IMR-90 (cell line): ENCODE measurements around the gene RAB3GAP2. TPM values are rescaled to one million over a fixed set of nuclear protein-coding genes. Genes with fewer than 3 reads are reported as not detected.

ENCODE experiments used
- ATAC-seq: fragments of 200-7000 bp; cut with Tn5 transposase; 2 replicates; pipeline ENCODE4 v1.9.1; 2020; ENCODE audit warnings: low read depth, mild to moderate bottlenecking, moderate library complexity
- BruUV-seq: library from RNA; stranded (reverse); fragments of 400-500 nt; replicated peaks from 2 replicates; lab custom pipeline; 2021; lab: Mats Ljungman, UMichigan
- CTCF ChIA-PET: fragments of 300-600 bp; formaldehyde crosslinking; extraction: SDS; loops from one replicate; lab custom pipeline; 2021; ENCODE audit warnings: antibody characterized with exemption; lab: Yijun Ruan, JAX
- POLR2A ChIA-PET: fragments of 300-600 bp; sonication (Branson Sonifier 250); formaldehyde crosslinking; loops from one replicate; lab custom pipeline; 2022; ENCODE audit warnings: antibody characterized with exemption; ENCODE audit not compliant: unreplicated experiment; lab: Charles Lee
- DNase-seq: peaks from one replicate; pipeline ENCODE4 v3.0.0; 2013
- H2AFZ ChIP-seq: replicated peaks from 2 replicates; pipeline ENCODE3; 2013; ENCODE audit warnings: low read length, mild to moderate bottlenecking; ENCODE audit not compliant: poor library complexity
- H2AK5ac ChIP-seq: 2 replicates; pipeline ENCODE4 v1.6.1; 2013; ENCODE audit warnings: low read depth, low read length, inconsistent platforms
- H2AK9ac ChIP-seq: replicated peaks from 2 replicates; pipeline ENCODE3; 2013; ENCODE audit warnings: mild to moderate bottlenecking, low read depth, low read length, moderate library complexity; ENCODE audit not compliant: poor library complexity
- H2BK120ac ChIP-seq: 2 replicates; pipeline ENCODE4 v1.6.1; 2013; ENCODE audit warnings: low read depth, low read length, inconsistent platforms
- H2BK15ac ChIP-seq: 3 replicates; pipeline ENCODE4 v1.6.1; 2013; ENCODE audit warnings: low read depth, low read length, inconsistent platforms
- H2BK20ac ChIP-seq: 2 replicates; pipeline ENCODE4 v1.6.1; 2013; ENCODE audit warnings: low read depth, mild to moderate bottlenecking, inconsistent platforms, low read length, moderate library complexity
- H2BK5ac ChIP-seq: 2 replicates; pipeline ENCODE4 v1.6.1; 2013; ENCODE audit warnings: mild to moderate bottlenecking, low read depth, low read length, inconsistent platforms; ENCODE audit not compliant: poor library complexity, severe bottlenecking
- H3K14ac ChIP-seq: replicated peaks from 2 replicates; pipeline ENCODE4 v1.6.1; 2013; ENCODE audit warnings: low read depth, low read length, inconsistent platforms
- H3K18ac ChIP-seq: 2 replicates; pipeline ENCODE4 v1.6.1; 2013; ENCODE audit warnings: low read depth, low read length, control low read depth
- H3K23ac ChIP-seq: 2 replicates; pipeline ENCODE4 v1.6.1; 2013; ENCODE audit warnings: low read depth, low read length, inconsistent platforms
- H3K27ac ChIP-seq: 2 replicates; pipeline ENCODE4 v1.5.1; 2013; ENCODE audit warnings: mild to moderate bottlenecking, control low read depth, low read length; ENCODE audit not compliant: insufficient read depth
- H3K27me3 ChIP-seq: 2 replicates; pipeline ENCODE4 v1.6.1; 2013; ENCODE audit warnings: low read length; ENCODE audit not compliant: control insufficient read depth, insufficient read depth
- H3K36me3 ChIP-seq: 2 replicates; pipeline ENCODE4 v1.6.1; 2013; ENCODE audit warnings: low read length, mixed read lengths; ENCODE audit not compliant: control insufficient read depth, insufficient read depth
- H3K4ac ChIP-seq: 2 replicates; pipeline ENCODE4 v1.6.1; 2013; ENCODE audit warnings: low read depth, low read length, inconsistent platforms
- H3K4me1 ChIP-seq: 2 replicates; pipeline ENCODE4 v1.6.1; 2013; ENCODE audit warnings: low read length, mixed read lengths; ENCODE audit not compliant: control insufficient read depth, insufficient read depth
- H3K4me2 ChIP-seq: 2 replicates; pipeline ENCODE4 v1.6.1; 2013; ENCODE audit warnings: low read depth, mild to moderate bottlenecking, control low read depth, low read length, moderate library complexity
- H3K4me3 ChIP-seq: 2 replicates; pipeline ENCODE4 v1.5.1; 2013; ENCODE audit warnings: low read depth, mild to moderate bottlenecking, control low read depth, low read length, moderate library complexity; ENCODE audit not compliant: insufficient read depth
- H3K56ac ChIP-seq: 2 replicates; pipeline ENCODE4 v1.6.1; 2013; ENCODE audit warnings: low read length, inconsistent platforms; ENCODE audit not compliant: insufficient read depth; ENCODE audit errors: extremely low read depth
- H3K79me1 ChIP-seq, 2 experiments: 2 replicates each; pipeline ENCODE4 v1.6.1; 2013; ENCODE audit warnings: low read length in 2 of 2, inconsistent platforms in 1 of 2, low read depth in 1 of 2
- H3K9ac ChIP-seq: 2 replicates; pipeline ENCODE4 v1.6.1; 2013; ENCODE audit warnings: low read depth, low read length, control low read depth
- H3K9me1 ChIP-seq: 2 replicates; pipeline ENCODE4 v1.6.1; 2013; ENCODE audit warnings: low read length, inconsistent platforms; ENCODE audit not compliant: insufficient read depth
- H3K9me3 ChIP-seq: 2 replicates; pipeline ENCODE4 v1.6.1; 2013; ENCODE audit warnings: low read length; ENCODE audit not compliant: control insufficient read depth, insufficient read depth
- H4K20me1 ChIP-seq: 2 replicates; pipeline ENCODE4 v1.6.1; 2013; ENCODE audit warnings: low read length, inconsistent platforms; ENCODE audit not compliant: insufficient read depth
- H4K5ac ChIP-seq: 2 replicates; pipeline ENCODE4 v1.6.1; 2013; ENCODE audit warnings: mild to moderate bottlenecking, low read depth, low read length, control low read depth
- H4K8ac ChIP-seq, 2 experiments: 2 replicates each; pipeline ENCODE4 v1.6.1; 2013; ENCODE audit warnings: low read depth in 2 of 2, low read length in 2 of 2, control low read depth in 1 of 2, inconsistent platforms in 1 of 2
- H4K91ac ChIP-seq: 2 replicates; pipeline ENCODE4 v1.6.1; 2013; ENCODE audit warnings: low read depth, low read length, inconsistent platforms; ENCODE audit not compliant: insufficient read depth
- BHLHE40 ChIP-seq: fragments of 150-350 bp; IDR thresholded peaks from 2 replicates; pipeline ENCODE4 v1.6.1; 2016; ENCODE audit warnings: mild to moderate bottlenecking, low read depth, low read length
- CEBPB ChIP-seq: IDR thresholded peaks from 2 replicates; pipeline ENCODE4 v1.6.1; 2012; ENCODE audit warnings: low read depth, low read length, improper control_type of control experiment
- CHD1 ChIP-seq: IDR thresholded peaks from 2 replicates; pipeline ENCODE4 v1.6.1; 2012; ENCODE audit warnings: low read depth, low read length, improper control_type of control experiment
- CTCF ChIP-seq: conservative IDR thresholded peaks from 2 replicates; pipeline ENCODE4 v1.5.1; 2012; ENCODE audit warnings: mild to moderate bottlenecking, low read depth, low read length, improper control_type of control experiment
- FOS ChIP-seq: fragments of 150-350 bp; IDR thresholded peaks from 2 replicates; pipeline ENCODE4 v1.6.1; 2016; ENCODE audit warnings: low read depth, low read length
- MAFK ChIP-seq: IDR thresholded peaks from 2 replicates; pipeline ENCODE4 v1.6.1; 2012; ENCODE audit warnings: low read depth, low read length, improper control_type of control experiment
- MAZ ChIP-seq: IDR thresholded peaks from 2 replicates; pipeline ENCODE4 v1.6.1; 2012; ENCODE audit warnings: low read depth, mild to moderate bottlenecking, low read length, improper control_type of control experiment, moderate library complexity, borderline replicate concordance
- MXI1 ChIP-seq: IDR thresholded peaks from 2 replicates; pipeline ENCODE4 v1.6.1; 2012; ENCODE audit warnings: low read depth, mild to moderate bottlenecking, low read length, moderate library complexity, borderline replicate concordance
- NFE2L2 ChIP-seq: fragments of 150-350 bp; IDR thresholded peaks from 2 replicates; pipeline ENCODE4 v1.6.1; 2016; ENCODE audit warnings: low read depth, mild to moderate bottlenecking, low read length
- POLR2A ChIP-seq: IDR thresholded peaks from 2 replicates; pipeline ENCODE4 v1.6.1; 2012; ENCODE audit warnings: mild to moderate bottlenecking, low read depth, low read length
- RAD21 ChIP-seq: IDR thresholded peaks from 2 replicates; pipeline ENCODE4 v1.6.1; 2012; ENCODE audit warnings: low read length, improper control_type of control experiment
- RCOR1 ChIP-seq: IDR thresholded peaks from 2 replicates; pipeline ENCODE4 v1.6.1; 2012; ENCODE audit warnings: mild to moderate bottlenecking, low read length, improper control_type of control experiment; ENCODE audit not compliant: insufficient replicate concordance
- RFX5 ChIP-seq: IDR thresholded peaks from 2 replicates; pipeline ENCODE4 v1.8.0; 2012; ENCODE audit warnings: low read depth, mild to moderate bottlenecking, low read length, moderate library complexity
- SMC3 ChIP-seq: fragments of 150-350 bp; IDR thresholded peaks from 2 replicates; pipeline ENCODE4 v1.6.1; 2016; ENCODE audit warnings: low read depth, mild to moderate bottlenecking, antibody characterized with exemption, low read length, moderate library complexity
- WGBS, 2 experiments: methylation state at CpG; one replicate each; pipeline versions ENCODE4 v1.1.5 to v1.1.7; 2013; ENCODE audit warnings: missing lambda C conversion rate in 2 of 2; ENCODE audit not compliant: insufficient read length in 1 of 2; ENCODE audit errors: extremely low coverage in 2 of 2; 5-methylcytosine and 5-hydroxymethylcytosine counted together
- dilution Hi-C: fragments of 300-500 bp; cut with HindIII; formaldehyde crosslinking; loops from one replicate; pipeline ENCODE4 v1.14.3; 2018; ENCODE audit warnings: low sequenced_read_pairs; ENCODE audit not compliant: unreplicated experiment
- in situ Hi-C: fragments of 300-500 bp; cut with MboI; formaldehyde crosslinking; loops from 3 replicates; pipeline ENCODE4 v1.14.3; 2019; ENCODE audit warnings: low sequenced_read_pairs, inconsistent platforms, mixed read lengths
- intact Hi-C: fragments of 100-400 bp; cut with micrococcal nuclease; formaldehyde crosslinking; loops from 2 replicates; pipeline ENCODE4 v1.10.0; 2022
- polyA plus RNA-seq, 3 experiments: library from polyadenylated mRNA; depleted of rRNA; stranded (reverse); fragments of >200 nt; gene quantifications; 2 replicates each; pipeline ENCODE4 v1.2.3, GENCODE V29; 2012; ENCODE audit warnings: low replicate concordance in 1 of 3
- total RNA-seq: library from RNA; depleted of rRNA; stranded (reverse); fragments of >200 nt; gene quantifications from 2 replicates; pipeline ENCODE4 v1.2.3, GENCODE V29; 2012
- TF ChIP-seq, protein P1 (sequence below): fragments of 150-350 bp; IDR thresholded peaks from 2 replicates; pipeline ENCODE4 v1.6.1; 2016; ENCODE audit warnings: low read depth, mild to moderate bottlenecking, low read length, moderate library complexity, borderline replicate concordance
- TF ChIP-seq, protein P2 (sequence below): fragments of 150-350 bp; IDR thresholded peaks from 2 replicates; pipeline ENCODE4 v1.6.1; 2017; ENCODE audit warnings: mild to moderate bottlenecking, antibody characterized with exemption, low read length, low read depth

Gene RAB3GAP2
- total and polyA plus RNA-seq, 2 of the 4 experiments (the other 2 are of a cell fraction), result 12.3 to 37.8 TPM

GRCh38 chr1:220243947-220244346 lies 28.3 kb downstream of the RAB3GAP2 start:
- Histone ChIP-seq H3K4me2 (no peak overlapping the region), H3K56ac (no peak overlapping the region), H3K79me1 (peaks cover 10 to 23% of the 10 kb centered on the region in 2 experiments; a peak in 3 of 4 replicates), H4K91ac (no peak overlapping the region), H2AK9ac (no peak overlapping the region), H3K9me1 (no peaks in the 10 kb centered on the region), H2BK20ac (no peak overlapping the region), H3K9me3 (peaks cover 3% of the 10 kb centered on the region), H3K27me3 (no peaks in the 10 kb centered on the region), H3K36me3 (0 out of 2 replicates have a peak, but pooled peaks cover 2% of the 10 kb centered on the region), H4K8ac (no peak overlapping the region), H3K23ac (no peak overlapping the region), H2AK5ac (no peak overlapping the region), H3K18ac (no peak overlapping the region), H3K14ac (no peak overlapping the region), H3K9ac (no peak overlapping the region), H2BK15ac (no peak overlapping the region), H2BK5ac (no peak overlapping the region), H3K4ac (no peak overlapping the region), H3K4me3 (no peak overlapping the region), H2BK120ac (no peak overlapping the region), H3K27ac (no peak overlapping the region), H4K5ac (no peak overlapping the region), H2AFZ (no peak overlapping the region), H4K20me1 (peaks cover 13% of the 10 kb centered on the region; the same call in 1 of the 2 replicates), H3K4me1 (no peaks in the 10 kb centered on the region)
- intact Hi-C loops, result no loop called here
- TF ChIP-seq SMC3 (no peak), BHLHE40 (no peak), RCOR1 (no peak), POLR2A (no peak), RFX5 (no peak), FOS (no peak), NFE2L2 (no peak), MAZ (no peak), MAFK (no peak), CTCF (no peak), CEBPB (no peak), RAD21 (no peak), MXI1 (no peak), CHD1 (no peak)
- TF ChIP-seq, protein P1, sequence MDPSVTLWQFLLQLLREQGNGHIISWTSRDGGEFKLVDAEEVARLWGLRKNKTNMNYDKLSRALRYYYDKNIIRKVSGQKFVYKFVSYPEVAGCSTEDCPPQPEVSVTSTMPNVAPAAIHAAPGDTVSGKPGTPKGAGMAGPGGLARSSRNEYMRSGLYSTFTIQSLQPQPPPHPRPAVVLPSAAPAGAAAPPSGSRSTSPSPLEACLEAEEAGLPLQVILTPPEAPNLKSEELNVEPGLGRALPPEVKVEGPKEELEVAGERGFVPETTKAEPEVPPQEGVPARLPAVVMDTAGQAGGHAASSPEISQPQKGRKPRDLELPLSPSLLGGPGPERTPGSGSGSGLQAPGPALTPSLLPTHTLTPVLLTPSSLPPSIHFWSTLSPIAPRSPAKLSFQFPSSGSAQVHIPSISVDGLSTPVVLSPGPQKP, result no peak
- TF ChIP-seq, protein P2, sequence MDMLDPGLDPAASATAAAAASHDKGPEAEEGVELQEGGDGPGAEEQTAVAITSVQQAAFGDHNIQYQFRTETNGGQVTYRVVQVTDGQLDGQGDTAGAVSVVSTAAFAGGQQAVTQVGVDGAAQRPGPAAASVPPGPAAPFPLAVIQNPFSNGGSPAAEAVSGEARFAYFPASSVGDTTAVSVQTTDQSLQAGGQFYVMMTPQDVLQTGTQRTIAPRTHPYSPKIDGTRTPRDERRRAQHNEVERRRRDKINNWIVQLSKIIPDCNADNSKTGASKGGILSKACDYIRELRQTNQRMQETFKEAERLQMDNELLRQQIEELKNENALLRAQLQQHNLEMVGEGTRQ, result no peak
- in situ Hi-C loops, result no loop called here
- dilution Hi-C loops, result no loop called here
- no peak for DNase-seq
- no peak for ATAC-seq
- POLR2A ChIA-PET, result no interaction called here
- CTCF ChIA-PET, result no interaction called here
- WGBS, 2 experiments, result 100% methylated on average over 1 of the region's 2 CpGs; no CpG with 5 or more reads in 1 of the 2 experiments
- BruUV-seq, result no TSS peak
